Measurements from ENCODE around the gene FMNL3. TPM values are rescaled to one million over a fixed set of nuclear protein-coding genes. Genes with fewer than 3 reads are reported as not detected.

Gene FMNL3
- total RNA-seq, 2 experiments from 2014 or later, result 37.4 to 38.2 TPM

- H3K4me1 Mint-ChIP-seq, result peaks cover 47% of the 10 kb centered on the region
- CTCF ChIA-PET, result interaction anchor here (0.6 to 6.5 kb wide), 17 partner anchors 9 to 345 kb away, joined by 3 to 57 read pairs (median 7); partner anchors contain the start of gene TMBIM6
- peaks cover 4% of the 10 kb centered on the region for H3K36me3 Mint-ChIP-seq (ENCODE audit: low read depth)
- H3K4me3 Mint-ChIP-seq, result peak overlapping the region; percentile 90
- no peak for DNase-seq
- H3K27ac Mint-ChIP-seq, result peak overlapping the region; percentile 20
- POLR2A ChIA-PET, result interaction anchor here (0.7 to 1.1 kb wide), 2 partner anchors 13 to 57 kb away, joined by 3 to 4 read pairs; no protein-coding TSS in a partner anchor
- H3K27me3 Mint-ChIP-seq, result peaks cover 14% of the 10 kb centered on the region
- no peaks in the 10 kb centered on the region for H3K9me3 Mint-ChIP-seq
Observed at GRCh38 chr12:49705479-49706134, 1.6 kb downstream of the FMNL3 start.

GRCh38 chr12:49703647-49704137, 3.5 kb downstream of the FMNL3 start:
- Mint-ChIP-seq H3K4me1 (peaks cover 61% of the 10 kb centered on the region), H3K9me3 (no peaks in the 10 kb centered on the region), H3K36me3 (ENCODE audit: low read depth) (peaks cover 4% of the 10 kb centered on the region), H3K4me3 (no peak overlapping the region), H3K27me3 (peaks cover 5% of the 10 kb centered on the region), H3K27ac (no peak overlapping the region)
- DNase-seq, result peak; percentile 17
- ChIA-PET CTCF (interaction anchor here (1.0 to 6.5 kb wide), 15 partner anchors 9 to 80 kb away, joined by 3 to 57 read pairs (median 7); partner anchors contain the start of genes PRPF40B and TMBIM6), POLR2A (interaction anchor here (1.1 kb wide), 1 partner anchor 55 kb away, joined by 4 read pairs; no protein-coding TSS in a partner anchor)

GRCh38 chr12:49702676-49703215, 4.5 kb downstream of the FMNL3 start:
- peaks cover 2% of the 10 kb centered on the region for H3K27me3 Mint-ChIP-seq
- H3K36me3 Mint-ChIP-seq (ENCODE audit: low read depth), result peaks cover 4% of the 10 kb centered on the region
- H3K4me1 Mint-ChIP-seq, result peaks cover 66% of the 10 kb centered on the region
- no peaks in the 10 kb centered on the region for H3K9me3 Mint-ChIP-seq
- no peak overlapping the region for H3K4me3 Mint-ChIP-seq
- POLR2A ChIA-PET, result interaction anchor here (1.1 kb wide), 1 partner anchor 54 kb away, joined by 4 read pairs; no protein-coding TSS in a partner anchor
- no peak for DNase-seq
- CTCF ChIA-PET, result interaction anchor here (1.1 to 6.5 kb wide), 9 partner anchors 8 to 79 kb away, joined by 3 to 57 read pairs (median 9); partner anchors contain the start of genes PRPF40B and TMBIM6
- no peak overlapping the region for H3K27ac Mint-ChIP-seq

GRCh38 chr12:49702009-49702408, 5.2 kb downstream of the FMNL3 start:
- POLR2A ChIA-PET, result no interaction called here
- no peaks in the 10 kb centered on the region for H3K9me3 Mint-ChIP-seq

GRCh38 chr12:49698619-49699545, 8.3 kb downstream of the FMNL3 start:
- DNase-seq, result peak; percentile 34
- ChIA-PET CTCF (interaction anchor here (0.7 to 1.6 kb wide), 7 partner anchors 9 to 62 kb away, joined by 3 to 6 read pairs (median 3); no protein-coding TSS in a partner anchor), POLR2A (no interaction called here)
- H3K36me3 Mint-ChIP-seq (ENCODE audit: low read depth), result no peaks in the 10 kb centered on the region
- H3K4me1 Mint-ChIP-seq, result peaks cover 41% of the 10 kb centered on the region
- no peaks in the 10 kb centered on the region for H3K9me3 Mint-ChIP-seq
- peak overlapping the region; percentile 84 for H3K27ac Mint-ChIP-seq
- no peaks in the 10 kb centered on the region for H3K27me3 Mint-ChIP-seq
- H3K4me3 Mint-ChIP-seq, result peak overlapping the region; percentile 61

More at GRCh38 chr12:49702009-49702408, 5.2 kb downstream of the FMNL3 start:
- peaks cover 4% of the 10 kb centered on the region for H3K36me3 Mint-ChIP-seq (ENCODE audit: low read depth)
- H3K4me1 Mint-ChIP-seq, result peaks cover 63% of the 10 kb centered on the region
- H3K27me3 Mint-ChIP-seq, result no peaks in the 10 kb centered on the region
- H3K4me3 Mint-ChIP-seq, result no peak overlapping the region
- no peak for DNase-seq
- peak overlapping the region; percentile 52 for H3K27ac Mint-ChIP-seq
- CTCF ChIA-PET, result interaction anchor here (5.5 kb wide), 1 partner anchor 11 kb away, joined by 47 read pairs; no protein-coding TSS in a partner anchor

- POLR2A ChIA-PET, result no interaction called here
- Mint-ChIP-seq H3K36me3 (ENCODE audit: low read depth) (no peaks in the 10 kb centered on the region), H3K27me3 (no peaks in the 10 kb centered on the region), H3K4me3 (no peak overlapping the region), H3K27ac (peak overlapping the region; percentile 46), H3K9me3 (no peaks in the 10 kb centered on the region), H3K4me1 (peaks cover 31% of the 10 kb centered on the region)
- DNase-seq, result no peak
- CTCF ChIA-PET, result interaction anchor here (1.1 to 1.8 kb wide), 6 partner anchors 9 to 331 kb away, joined by 3 to 7 read pairs (median 3); no protein-coding TSS in a partner anchor
Observed at GRCh38 chr12:49697808-49698207, 9.4 kb downstream of the FMNL3 start.

GRCh38 chr12:49696723-49697122, 10.5 kb downstream of the FMNL3 start:
- POLR2A ChIA-PET, result no interaction called here
- CTCF ChIA-PET, result interaction anchor here (1.1 to 1.8 kb wide), 4 partner anchors 9 to 330 kb away, joined by 3 to 7 read pairs (median 4); no protein-coding TSS in a partner anchor
- no peak overlapping the region for H3K27ac Mint-ChIP-seq
- H3K36me3 Mint-ChIP-seq (ENCODE audit: low read depth), result no peaks in the 10 kb centered on the region
- no peaks in the 10 kb centered on the region for H3K27me3 Mint-ChIP-seq
- peaks cover 24% of the 10 kb centered on the region for H3K4me1 Mint-ChIP-seq
- no peak overlapping the region for H3K4me3 Mint-ChIP-seq
- no peaks in the 10 kb centered on the region for H3K9me3 Mint-ChIP-seq
- DNase-seq, result no peak

- no peak for DNase-seq
- CTCF ChIA-PET, result interaction anchor here (1.5 to 6.5 kb wide), 3 partner anchors 11 to 18 kb away, joined by 4 to 47 read pairs (median 4); partner anchors contain the start of gene FMNL3
- Mint-ChIP-seq H3K9me3 (no peaks in the 10 kb centered on the region), H3K36me3 (ENCODE audit: low read depth) (no peaks in the 10 kb centered on the region), H3K27me3 (no peaks in the 10 kb centered on the region), H3K4me3 (no peak overlapping the region), H3K27ac (no peak overlapping the region), H3K4me1 (peaks cover 24% of the 10 kb centered on the region)
- POLR2A ChIA-PET, result no interaction called here
Observed at GRCh38 chr12:49693931-49694444, 13.2 kb downstream of the FMNL3 start.

GRCh38 chr12:49692851-49693250, 14.4 kb downstream of the FMNL3 start:
- Mint-ChIP-seq H3K9me3 (no peaks in the 10 kb centered on the region), H3K4me1 (peaks cover 14% of the 10 kb centered on the region), H3K27me3 (no peaks in the 10 kb centered on the region), H3K27ac (no peak overlapping the region), H3K4me3 (no peak overlapping the region), H3K36me3 (ENCODE audit: low read depth) (no peaks in the 10 kb centered on the region)
- ChIA-PET POLR2A (interaction anchor here (0.6 kb wide), 1 partner anchor 13 kb away, joined by 4 read pairs; no protein-coding TSS in a partner anchor), CTCF (interaction anchor here (0.7 to 6.5 kb wide), 6 partner anchors 10 to 724 kb away, joined by 4 to 47 read pairs (median 4); partner anchors contain the start of gene FMNL3)
- DNase-seq, result no peak

- peaks cover 22% of the 10 kb centered on the region for H3K4me1 Mint-ChIP-seq
- POLR2A ChIA-PET, result no interaction called here
Observed at GRCh38 chr12:49689785-49690184, 17.4 kb downstream of the FMNL3 start.

GRCh38 chr12:49689237-49689636, 18.0 kb downstream of the FMNL3 start:
- H3K9me3 Mint-ChIP-seq, result no peaks in the 10 kb centered on the region
- peaks cover 26% of the 10 kb centered on the region for H3K4me1 Mint-ChIP-seq
- peaks cover 6% of the 10 kb centered on the region for H3K36me3 Mint-ChIP-seq (ENCODE audit: low read depth)
- no peak overlapping the region for H3K4me3 Mint-ChIP-seq
- CTCF ChIA-PET, result interaction anchor here (0.9 to 6.5 kb wide), 7 partner anchors 10 to 51 kb away, joined by 3 to 47 read pairs (median 4); partner anchors contain the start of gene FMNL3
- H3K27ac Mint-ChIP-seq, result no peak overlapping the region
- H3K27me3 Mint-ChIP-seq, result no peaks in the 10 kb centered on the region
- no peak for DNase-seq
- POLR2A ChIA-PET, result no interaction called here

More at GRCh38 chr12:49689785-49690184, 17.4 kb downstream of the FMNL3 start:
- no peaks in the 10 kb centered on the region for H3K27me3 Mint-ChIP-seq
- H3K27ac Mint-ChIP-seq, result no peak overlapping the region
- H3K36me3 Mint-ChIP-seq (ENCODE audit: low read depth), result peaks cover 6% of the 10 kb centered on the region
- no peak for DNase-seq
- CTCF ChIA-PET, result interaction anchor here (0.5 to 6.5 kb wide), 7 partner anchors 9 to 51 kb away, joined by 3 to 47 read pairs (median 4); partner anchors contain the start of gene FMNL3
- no peak overlapping the region for H3K4me3 Mint-ChIP-seq
- H3K9me3 Mint-ChIP-seq, result no peaks in the 10 kb centered on the region

All from activated CD4-positive, alpha-beta T cell treated with anti-CD3 and anti-CD28 coated beads, Interleukin-2, amount 10 ng/mL, durations not matched to agents 7 days and 5 days (primary cell).